ENCODE data around the gene FGG.

GRCh38 chr4:154591890-154592289, 20.6 kb downstream of the FGG start:
- TF ChIP-seq CTCF (conservative IDR thresholded peaks at IDR 0.05): no peak
- TF ChIP-seq ZFX (IDR thresholded peaks at IDR 0.05): no peak

Measured in C4-2B (cell line).